ENCODE measurements around the gene KIFBP.
"Not testable (repeated sequence)": the region's sequence is repeated elsewhere in the genome, so short reads cannot be mapped to it uniquely, and the experiment has no call there.

Gene KIFBP

DNA sequence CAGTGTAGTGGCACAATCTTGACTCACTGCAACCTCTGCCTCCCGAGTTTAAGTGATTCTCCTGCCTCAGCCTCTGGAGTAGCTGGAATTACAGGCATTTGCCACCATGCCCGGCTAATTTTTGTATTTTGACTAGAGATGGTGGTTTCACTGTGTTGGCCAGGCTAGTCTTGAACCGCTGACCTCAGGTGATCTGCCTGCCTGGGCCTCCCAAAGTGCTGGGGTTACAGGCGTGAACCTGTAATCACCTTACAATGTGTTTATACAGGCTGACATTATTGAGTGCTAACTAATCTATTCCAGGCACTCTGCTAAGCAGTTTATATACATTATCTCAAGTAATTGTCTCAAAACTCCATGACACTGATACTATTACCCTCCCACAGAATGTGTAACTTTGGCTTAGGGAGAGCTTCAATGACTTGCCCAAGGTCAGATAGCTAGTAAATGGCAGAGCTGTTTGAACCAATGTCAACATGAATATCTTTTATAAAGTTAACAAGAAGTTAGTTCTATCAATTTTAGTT is 36.8 kb downstream of the KIFBP start:
- H3K4me1 Mint-ChIP-seq: peaks cover 7% of the 10 kb centered on the region
- no peak for ATAC-seq
- no peak overlapping the region for H3K27ac Mint-ChIP-seq
- H3K27me3 Mint-ChIP-seq: no peaks in the 10 kb centered on the region
- H3K36me3 Mint-ChIP-seq: no peaks in the 10 kb centered on the region
- H3K4me3 Mint-ChIP-seq: no peak overlapping the region
- no peaks in the 10 kb centered on the region for H3K9me3 Mint-ChIP-seq

DNA sequence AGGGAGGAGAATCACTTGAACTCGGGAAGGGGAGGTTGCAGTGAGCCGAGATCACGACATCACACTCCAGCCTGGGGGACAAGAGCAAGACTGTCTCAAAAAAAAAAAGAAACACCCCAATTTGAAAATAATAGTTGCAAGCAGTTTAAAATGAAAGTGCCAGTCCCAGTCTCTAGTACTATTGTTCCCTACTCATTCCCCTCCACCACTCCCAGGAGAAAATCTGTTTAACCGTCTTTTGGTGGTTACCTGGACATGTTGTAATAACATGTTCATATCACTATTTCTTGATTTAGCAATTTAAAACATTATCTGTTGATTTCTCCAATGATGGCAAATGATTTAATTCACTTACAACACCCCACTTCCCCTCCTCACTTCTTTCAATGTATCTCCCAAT is 44.7 kb downstream of the KIFBP start:
- H3K36me3 Mint-ChIP-seq: no peaks in the 10 kb centered on the region
- no peak overlapping the region for H3K4me3 Mint-ChIP-seq
- no peak for ATAC-seq
- H3K4me1 Mint-ChIP-seq: no peaks in the 10 kb centered on the region
- no peak overlapping the region for H3K27ac Mint-ChIP-seq
- no peaks in the 10 kb centered on the region for H3K9me3 Mint-ChIP-seq
- no peaks in the 10 kb centered on the region for H3K27me3 Mint-ChIP-seq

DNA sequence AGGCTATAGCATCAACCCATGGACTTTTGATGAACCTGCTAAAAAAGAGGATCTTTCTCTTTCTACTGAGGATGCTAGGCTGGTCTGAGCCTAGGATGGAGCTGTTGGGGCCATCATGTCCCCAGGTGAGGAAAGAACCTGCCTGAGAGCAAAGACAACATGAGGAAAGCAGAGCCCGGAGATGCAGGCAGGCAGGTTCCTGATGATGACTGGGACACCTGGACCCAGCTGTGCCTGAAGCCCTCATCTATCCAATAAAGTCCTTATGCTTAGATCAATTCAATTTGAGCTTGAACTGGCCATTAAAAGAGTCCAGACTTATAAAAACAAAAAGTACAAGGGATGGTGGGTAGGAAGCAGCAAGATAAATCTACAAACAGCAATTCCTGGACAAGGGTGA is 48.9 kb downstream of the KIFBP start:
- no peak for ATAC-seq
- H3K27me3 Mint-ChIP-seq: no peaks in the 10 kb centered on the region
- H3K27ac Mint-ChIP-seq: no peak overlapping the region
- H3K4me1 Mint-ChIP-seq: no peaks in the 10 kb centered on the region
- H3K4me3 Mint-ChIP-seq: no peak overlapping the region
- no peaks in the 10 kb centered on the region for H3K9me3 Mint-ChIP-seq
- H3K36me3 Mint-ChIP-seq: no peaks in the 10 kb centered on the region

DNA sequence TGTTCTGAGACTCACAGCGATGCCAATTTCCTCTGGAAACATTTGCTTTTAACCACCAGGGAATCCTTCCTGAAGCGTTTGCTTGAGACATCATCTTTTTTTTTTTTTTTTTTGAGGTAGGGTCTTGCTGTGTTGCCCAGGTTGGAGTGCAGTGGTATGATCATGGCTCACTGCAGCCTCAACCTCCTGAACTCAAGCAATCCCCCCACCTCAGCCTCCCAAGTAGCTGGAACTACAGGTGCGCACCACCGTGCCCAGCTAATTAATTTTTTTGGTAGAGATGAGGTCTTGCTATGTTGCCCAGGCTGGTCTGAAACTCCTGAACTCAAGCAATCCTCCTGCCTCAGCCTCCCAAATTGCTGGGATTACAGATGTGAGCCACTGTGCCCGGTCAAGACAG is 52.3 kb downstream of the KIFBP start:
- H3K27ac Mint-ChIP-seq, H3K36me3 Mint-ChIP-seq, ATAC-seq, H3K9me3 Mint-ChIP-seq, H3K4me3 Mint-ChIP-seq, H3K27me3 Mint-ChIP-seq: not testable (repeated sequence)
- H3K4me1 Mint-ChIP-seq: peaks cover 23% of the 10 kb centered on the region

DNA sequence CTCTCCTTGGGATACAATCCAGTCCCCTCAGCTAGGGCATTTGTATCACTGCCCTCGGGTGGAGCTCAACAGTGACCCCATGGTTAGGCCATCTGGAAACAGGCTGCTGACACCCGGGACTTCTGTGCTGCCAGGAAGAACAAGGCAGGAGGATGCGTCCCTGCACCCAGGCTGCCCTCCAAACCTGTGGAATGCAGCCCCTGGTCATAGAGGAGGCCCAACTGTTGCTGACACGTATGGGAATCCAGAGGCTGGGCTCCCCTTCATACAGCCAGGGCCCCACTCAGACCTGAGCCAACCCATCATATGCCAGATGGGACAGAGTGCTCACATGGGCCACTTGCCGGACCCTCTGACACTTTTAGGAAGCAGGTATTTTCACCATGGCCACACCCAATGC is 53.8 kb downstream of the KIFBP start:
- Mint-ChIP-seq H3K36me3 (no peaks in the 10 kb centered on the region), H3K4me1 (peaks cover 26% of the 10 kb centered on the region), H3K27me3 (no peaks in the 10 kb centered on the region), H3K4me3 (no peak overlapping the region), H3K27ac (no peak overlapping the region), H3K9me3 (no peaks in the 10 kb centered on the region)
- no peak for ATAC-seq

DNA sequence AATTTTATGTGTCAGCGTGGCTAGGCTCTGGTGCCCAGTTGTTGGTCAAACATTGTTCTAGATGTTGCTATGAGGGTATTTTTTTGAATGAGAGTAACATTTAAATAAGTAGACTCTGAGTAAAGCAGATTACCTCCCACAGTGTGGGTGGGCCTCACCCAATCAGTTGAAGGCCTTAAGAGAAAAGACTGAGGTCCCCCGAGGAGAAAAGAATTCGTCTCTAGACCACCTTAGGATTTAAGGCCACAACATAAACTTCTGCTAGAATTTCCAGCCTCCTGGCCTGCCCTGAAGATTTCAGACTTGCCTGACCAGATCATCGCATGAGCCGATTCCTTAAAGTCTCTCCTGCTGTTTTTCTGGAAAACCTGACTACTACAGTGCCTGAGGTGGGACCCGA is 54.2 kb downstream of the KIFBP start:
- H3K27ac Mint-ChIP-seq: no peak overlapping the region
- H3K4me3 Mint-ChIP-seq: no peak overlapping the region

DNA sequence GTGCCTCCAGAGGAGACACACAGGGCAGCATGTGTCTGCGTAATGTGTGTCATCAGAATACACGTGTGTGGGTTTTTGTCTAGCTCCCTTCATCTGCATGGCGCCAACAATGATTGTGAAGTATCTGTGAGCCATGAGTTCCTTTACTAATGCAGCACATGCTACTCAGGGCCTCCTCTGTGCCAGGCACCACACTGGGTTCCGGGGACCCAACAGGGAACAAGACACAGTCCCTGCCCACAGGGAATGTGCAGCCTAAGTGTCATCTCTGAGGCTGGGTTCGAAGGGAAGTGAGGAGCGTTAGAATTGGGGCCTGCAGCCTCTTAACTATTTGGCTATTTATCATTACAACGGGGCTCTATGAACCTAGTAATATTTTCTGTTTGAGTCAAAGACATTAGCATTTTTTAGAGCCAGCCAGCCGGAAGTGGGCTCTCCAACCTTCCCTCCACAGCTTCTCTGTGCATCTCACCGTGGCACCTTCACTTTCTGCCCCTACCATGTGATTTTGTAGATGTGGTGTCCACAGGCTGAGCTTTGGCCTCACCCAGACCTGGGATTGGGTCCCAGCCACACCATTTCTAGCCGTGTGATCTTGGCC is 55.4 kb downstream of the KIFBP start:
- Mint-ChIP-seq H3K4me3 (peak overlapping the region; percentile 57), H3K4me1 (peaks cover 26% of the 10 kb centered on the region), H3K27ac (peak overlapping the region; percentile 93), H3K36me3 (no peaks in the 10 kb centered on the region), H3K27me3 (no peaks in the 10 kb centered on the region), H3K9me3 (no peaks in the 10 kb centered on the region)
- ATAC-seq: peak; percentile 71

More for the DNA sequence above, 54.2 kb downstream of the KIFBP start:
- Mint-ChIP-seq H3K27me3 (no peaks in the 10 kb centered on the region), H3K9me3 (no peaks in the 10 kb centered on the region), H3K36me3 (no peaks in the 10 kb centered on the region), H3K4me1 (peaks cover 26% of the 10 kb centered on the region)
- no peak for ATAC-seq

DNA sequence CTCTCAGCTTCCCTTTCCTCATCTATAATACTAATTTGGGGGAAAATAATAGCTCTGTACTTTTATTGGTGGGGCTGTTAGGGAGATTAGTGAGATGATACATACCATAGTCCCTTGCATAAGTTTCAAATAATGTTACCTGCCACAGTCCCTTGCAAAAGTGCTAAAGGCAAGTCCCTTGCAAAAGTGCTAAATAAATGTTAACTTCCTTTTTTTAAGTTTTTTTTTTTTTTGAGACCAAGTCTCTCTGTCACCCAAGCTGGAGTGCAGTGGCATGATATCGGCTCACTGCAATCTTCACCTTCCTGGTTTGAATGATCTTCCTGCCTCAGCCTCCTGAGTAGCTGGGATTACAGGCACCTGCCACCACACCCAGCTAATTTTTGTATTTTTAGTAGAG is 55.9 kb downstream of the KIFBP start:
- ATAC-seq: peak; percentile 51
- Mint-ChIP-seq H3K4me1 (peaks cover 31% of the 10 kb centered on the region), H3K27me3 (no peaks in the 10 kb centered on the region), H3K27ac (peak overlapping the region; percentile 93), H3K4me3 (peak overlapping the region; percentile 57), H3K9me3 (no peaks in the 10 kb centered on the region), H3K36me3 (no peaks in the 10 kb centered on the region)

DNA sequence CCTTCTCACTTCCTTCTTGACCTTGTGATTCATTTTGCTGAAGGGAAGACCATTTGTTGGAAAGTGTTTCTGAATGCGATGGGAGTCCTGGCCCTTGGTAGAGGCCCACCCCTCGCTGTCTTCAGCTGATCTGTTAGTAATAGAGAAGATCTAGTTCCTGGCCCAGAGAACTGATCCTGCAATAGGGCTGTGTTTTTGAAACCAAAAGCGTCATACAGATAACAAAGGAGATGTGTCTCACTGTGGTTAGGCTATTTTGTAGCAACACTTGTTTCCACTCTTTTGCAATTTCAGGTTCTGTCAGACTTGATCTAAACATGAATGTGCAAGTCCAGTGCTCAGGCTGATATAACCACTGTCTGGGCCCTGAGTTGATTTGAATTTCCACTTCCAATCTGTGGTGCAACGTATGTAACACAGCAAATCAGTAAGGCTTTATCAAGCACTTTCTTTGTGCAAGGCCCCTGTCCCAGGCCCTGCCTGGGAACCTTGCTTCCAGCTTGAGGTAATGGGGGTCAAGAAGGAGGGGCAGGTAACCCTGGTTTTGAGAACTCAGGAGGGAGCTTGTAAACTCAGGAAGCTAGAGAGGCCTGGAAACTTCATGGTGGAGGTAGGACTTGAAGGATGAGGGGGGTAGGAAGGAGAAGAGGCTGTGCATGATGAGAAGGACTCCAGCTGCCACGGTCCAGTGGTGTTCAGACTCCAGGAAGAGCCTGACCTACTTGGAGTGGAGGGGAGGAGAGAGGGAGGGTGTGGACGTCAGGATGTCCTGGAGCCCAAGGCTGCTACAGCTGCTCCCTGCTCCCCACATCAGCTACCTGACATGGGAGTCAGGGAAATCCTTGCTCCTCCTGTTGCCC is 57.1 kb downstream of the KIFBP start:
- Mint-ChIP-seq H3K4me1 (peaks cover 34% of the 10 kb centered on the region), H3K4me3 (peak overlapping the region; percentile 13), H3K27me3 (no peaks in the 10 kb centered on the region), H3K36me3 (no peaks in the 10 kb centered on the region), H3K9me3 (no peaks in the 10 kb centered on the region), H3K27ac (peak overlapping the region; percentile 93)
- peak; percentile 67 for ATAC-seq

DNA sequence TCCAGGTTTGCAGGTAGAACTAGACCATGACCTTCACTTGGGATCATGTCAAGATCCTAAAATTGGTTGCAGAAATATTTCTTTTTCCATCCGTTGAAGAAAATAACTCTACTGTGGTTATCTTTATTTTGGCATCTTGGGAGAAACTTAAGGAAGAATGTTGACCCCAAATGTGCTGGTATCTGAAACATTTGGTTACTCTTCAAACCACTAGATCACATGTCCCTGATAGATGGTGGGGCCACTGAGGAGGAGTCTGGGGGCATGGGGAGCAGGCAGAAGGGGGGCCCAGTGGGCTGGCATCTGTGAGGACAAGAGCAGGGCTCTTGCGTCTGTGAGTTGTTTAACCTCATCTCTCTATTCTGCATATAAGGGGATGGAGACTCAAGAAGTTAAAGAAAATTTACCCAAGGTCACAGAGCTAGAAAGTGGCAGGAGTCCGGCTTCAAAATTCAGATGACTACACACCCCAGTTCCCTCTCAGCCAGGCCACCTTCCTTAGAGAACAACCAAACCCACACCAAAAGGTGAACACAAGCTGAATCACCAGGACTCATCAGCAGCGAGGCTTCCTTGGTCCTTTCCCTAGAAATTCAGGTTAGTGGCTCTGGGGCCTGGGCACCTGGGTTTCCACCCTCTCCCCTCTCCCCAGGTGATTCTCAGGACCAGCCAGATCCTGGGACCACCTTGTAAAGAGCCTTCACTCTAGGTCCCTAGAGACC is 58.7 kb downstream of the KIFBP start:
- no peaks in the 10 kb centered on the region for H3K36me3 Mint-ChIP-seq
- no peaks in the 10 kb centered on the region for H3K9me3 Mint-ChIP-seq
- H3K4me3 Mint-ChIP-seq: no peak overlapping the region
- no peak for ATAC-seq
- peaks cover 47% of the 10 kb centered on the region for H3K4me1 Mint-ChIP-seq
- H3K27me3 Mint-ChIP-seq: no peaks in the 10 kb centered on the region
- H3K27ac Mint-ChIP-seq: peak overlapping the region; percentile 93

DNA sequence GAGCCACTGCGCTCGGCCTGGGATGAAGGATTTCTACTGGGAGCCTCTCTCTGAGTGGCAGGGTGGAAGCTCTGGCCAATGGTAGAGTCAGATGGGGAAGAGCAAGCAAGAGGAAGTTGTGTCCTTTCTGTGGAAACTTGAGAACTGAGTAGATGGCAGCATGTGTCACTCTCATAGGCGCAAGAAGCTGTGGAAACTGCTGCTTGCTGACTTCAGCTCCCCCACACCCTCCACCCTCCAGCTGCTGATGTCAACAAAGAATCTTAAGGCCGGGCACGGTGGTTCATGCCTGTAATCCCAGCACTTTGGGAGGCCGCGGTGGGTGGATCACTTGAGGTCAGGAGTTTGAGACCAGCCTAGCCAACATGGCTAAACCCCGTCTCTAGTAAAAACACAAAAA is 59.5 kb downstream of the KIFBP start:
- Mint-ChIP-seq H3K4me1 (peaks cover 55% of the 10 kb centered on the region), H3K9me3 (no peaks in the 10 kb centered on the region), H3K36me3 (no peaks in the 10 kb centered on the region), H3K27ac (peak overlapping the region; percentile 93), H3K27me3 (no peaks in the 10 kb centered on the region), H3K4me3 (no peak overlapping the region)
- ATAC-seq: peak; percentile 75

DNA sequence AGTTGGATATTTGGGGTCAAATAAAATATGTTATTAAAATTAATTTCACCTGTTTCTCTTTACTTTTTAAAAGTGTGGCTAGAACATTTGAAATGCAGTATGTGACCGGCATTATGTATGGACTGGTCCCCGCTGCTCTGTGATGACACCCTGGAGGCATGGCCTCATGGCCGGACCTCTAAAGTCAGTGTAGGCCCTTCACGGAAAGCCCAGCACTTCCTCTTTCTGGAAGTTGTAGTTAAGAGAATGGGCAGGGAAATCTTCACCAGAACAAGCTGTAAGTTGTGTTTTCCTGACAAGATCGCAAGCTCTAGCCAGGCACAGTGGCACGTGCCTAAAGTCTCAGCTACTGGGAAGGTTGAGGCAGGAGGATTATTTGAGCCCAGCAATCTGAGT is 61.0 kb downstream of the KIFBP start:
- Mint-ChIP-seq H3K27me3 (no peaks in the 10 kb centered on the region), H3K27ac (peak overlapping the region; percentile 93), H3K4me3 (no peak overlapping the region), H3K36me3 (no peaks in the 10 kb centered on the region), H3K4me1 (peaks cover 51% of the 10 kb centered on the region), H3K9me3 (no peaks in the 10 kb centered on the region)
- no peak for ATAC-seq

DNA sequence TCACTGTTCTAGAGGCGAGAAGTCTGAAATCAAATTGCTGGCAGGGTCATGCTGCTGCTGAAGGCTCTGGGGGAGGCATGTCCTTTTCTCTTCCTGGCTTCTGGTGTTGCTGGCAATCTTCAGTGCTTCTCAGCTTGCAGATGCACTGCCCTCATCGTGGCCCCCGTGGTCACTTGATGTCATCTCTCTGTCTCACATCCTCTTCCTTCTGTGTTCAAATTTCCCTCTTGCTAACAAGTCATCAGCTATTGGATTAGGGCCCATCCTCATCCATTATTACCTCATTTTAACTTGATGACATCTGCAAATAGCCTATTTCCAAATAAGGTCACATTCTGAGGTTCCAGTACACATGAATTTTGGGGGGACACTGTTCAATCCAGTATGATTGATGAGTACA is 62.7 kb downstream of the KIFBP start:
- Mint-ChIP-seq H3K27ac (peak overlapping the region; percentile 41), H3K9me3 (no peaks in the 10 kb centered on the region), H3K27me3 (no peaks in the 10 kb centered on the region), H3K4me1 (peaks cover 45% of the 10 kb centered on the region), H3K36me3 (no peaks in the 10 kb centered on the region), H3K4me3 (no peak overlapping the region)
- peak; percentile 74 for ATAC-seq

DNA sequence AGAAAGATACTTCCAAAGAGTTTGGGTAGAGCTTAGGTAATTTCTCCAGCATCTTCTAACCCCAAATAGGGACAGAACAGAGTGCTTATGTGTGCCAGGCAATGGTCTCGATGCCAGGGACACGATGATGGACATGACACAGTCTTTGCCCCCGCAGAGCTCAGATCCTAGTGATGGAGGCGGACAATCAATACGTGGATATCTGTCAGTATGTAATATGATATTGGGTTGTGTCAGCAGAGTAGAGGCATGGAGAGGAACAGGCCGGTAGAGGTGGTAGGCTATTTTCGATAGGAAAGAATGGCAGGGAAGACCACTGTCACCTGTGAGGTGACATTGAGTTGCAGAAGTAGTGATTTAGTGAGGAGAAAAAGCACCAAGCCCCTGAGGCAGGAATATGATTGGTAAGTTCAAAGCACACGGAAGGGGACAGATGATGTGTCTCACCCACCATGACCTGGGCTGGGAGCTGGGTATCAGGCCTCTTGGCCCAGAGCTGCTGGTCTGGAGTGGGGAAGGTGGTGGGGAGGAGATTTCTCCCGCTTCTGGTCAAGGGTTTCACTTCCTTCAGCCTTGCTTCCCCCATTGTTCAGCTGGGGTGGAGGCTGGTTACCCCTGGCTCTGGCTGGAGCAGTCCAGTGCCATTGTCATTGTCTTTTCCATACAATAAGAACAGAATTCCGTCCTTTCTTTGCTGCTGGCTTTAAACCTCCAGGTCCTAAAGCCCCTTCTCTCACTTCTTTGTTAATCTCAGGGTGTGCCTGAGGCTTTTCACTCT is 63.3 kb downstream of the KIFBP start:
- Mint-ChIP-seq H3K27ac (peak overlapping the region; percentile 41), H3K36me3 (no peaks in the 10 kb centered on the region), H3K4me1 (peaks cover 51% of the 10 kb centered on the region), H3K9me3 (no peaks in the 10 kb centered on the region), H3K27me3 (no peaks in the 10 kb centered on the region), H3K4me3 (no peak overlapping the region)
- ATAC-seq: no peak

DNA sequence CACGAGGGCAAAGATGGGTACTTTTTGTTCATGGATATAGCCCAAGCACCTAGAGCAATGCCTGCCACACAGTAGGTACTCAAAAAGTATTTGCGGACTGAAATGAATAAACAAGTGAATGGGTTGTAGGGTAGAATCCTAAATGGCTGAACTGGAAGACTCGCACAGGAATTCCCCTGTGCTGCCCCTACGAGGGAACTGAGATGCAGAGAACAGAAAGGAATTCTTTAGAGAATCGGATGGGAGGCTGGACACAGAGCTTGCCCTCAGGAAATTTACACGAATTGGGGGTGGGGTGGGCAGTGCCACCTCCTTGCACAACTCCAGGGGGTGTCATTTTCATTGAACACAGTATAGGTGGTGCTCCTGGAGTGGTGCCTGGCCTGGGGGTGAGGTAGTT is 64.1 kb downstream of the KIFBP start:
- no peak overlapping the region for H3K27ac Mint-ChIP-seq
- H3K4me3 Mint-ChIP-seq: no peak overlapping the region
- no peaks in the 10 kb centered on the region for H3K27me3 Mint-ChIP-seq
- H3K36me3 Mint-ChIP-seq: no peaks in the 10 kb centered on the region
- H3K9me3 Mint-ChIP-seq: no peaks in the 10 kb centered on the region
- ATAC-seq: no peak
- H3K4me1 Mint-ChIP-seq: peaks cover 59% of the 10 kb centered on the region
